GM19372 (cell line): ENCODE measurements around the gene ITIH6.
"Not testable (repeated sequence)": the region's sequence is repeated elsewhere in the genome, so short reads cannot be mapped to it uniquely, and the experiment has no call there.

ENCODE experiments used
- ATAC-seq: cut with Tn5 transposase; IDR thresholded peaks from one replicate; pipeline ENCODE4 v1.9.1; 2021; ENCODE audit warnings: mild to moderate bottlenecking, low read depth, moderate library complexity; ENCODE audit not compliant: unreplicated experiment

ITIH6 gene

GRCh38 chrX:54798137-54798536 is at the start of gene ITIH6:
Gene ITIH6 (minus strand): TSS chrX:54798255. CDS start chrX:54798210, 45 bp downstream.
- ATAC-seq, result no peak

DNA sequence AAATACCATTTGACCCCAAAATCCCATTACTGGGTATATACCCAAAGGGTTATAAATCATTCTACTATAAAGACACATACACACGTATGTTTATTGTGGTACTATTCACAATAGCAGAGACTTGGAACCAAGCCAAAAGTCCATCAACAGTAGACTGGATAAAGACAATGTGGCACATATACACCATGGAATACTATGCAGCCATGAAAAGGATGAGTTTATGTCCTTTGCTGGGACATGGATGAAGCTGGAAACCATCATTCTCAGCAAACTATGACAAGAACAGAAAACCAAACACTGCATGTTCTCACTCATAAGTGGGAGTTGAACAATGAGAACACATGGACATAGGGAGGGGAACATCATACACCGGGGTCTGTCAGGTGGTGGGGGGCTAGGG is 49.6 kb upstream of the ITIH6 start:
- not testable (repeated sequence) for ATAC-seq

GRCh38 chrX:54843050-54843449 is 45.0 kb upstream of the ITIH6 start:
- no peak for ATAC-seq

DNA sequence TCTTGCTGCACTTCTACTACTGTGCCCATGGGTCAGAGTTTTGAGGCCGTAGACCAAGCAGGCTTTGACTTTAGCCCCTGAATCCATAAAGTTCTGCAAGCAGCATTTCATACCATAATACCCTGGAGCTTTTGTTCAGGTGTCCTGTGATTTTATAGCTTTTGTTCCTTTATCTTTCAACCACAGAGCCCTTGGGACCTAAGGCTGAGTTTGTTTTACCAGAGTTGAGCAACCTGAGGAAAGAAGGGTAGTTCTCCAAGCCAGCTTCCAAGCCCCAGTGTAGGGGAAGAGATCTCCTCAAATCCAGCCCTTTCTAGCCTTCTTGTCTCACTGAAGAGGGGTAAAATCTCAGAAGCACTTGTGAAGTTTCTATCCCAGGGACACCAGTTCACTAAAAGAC is 44.6 kb upstream of the ITIH6 start:
- ATAC-seq, result no peak

DNA sequence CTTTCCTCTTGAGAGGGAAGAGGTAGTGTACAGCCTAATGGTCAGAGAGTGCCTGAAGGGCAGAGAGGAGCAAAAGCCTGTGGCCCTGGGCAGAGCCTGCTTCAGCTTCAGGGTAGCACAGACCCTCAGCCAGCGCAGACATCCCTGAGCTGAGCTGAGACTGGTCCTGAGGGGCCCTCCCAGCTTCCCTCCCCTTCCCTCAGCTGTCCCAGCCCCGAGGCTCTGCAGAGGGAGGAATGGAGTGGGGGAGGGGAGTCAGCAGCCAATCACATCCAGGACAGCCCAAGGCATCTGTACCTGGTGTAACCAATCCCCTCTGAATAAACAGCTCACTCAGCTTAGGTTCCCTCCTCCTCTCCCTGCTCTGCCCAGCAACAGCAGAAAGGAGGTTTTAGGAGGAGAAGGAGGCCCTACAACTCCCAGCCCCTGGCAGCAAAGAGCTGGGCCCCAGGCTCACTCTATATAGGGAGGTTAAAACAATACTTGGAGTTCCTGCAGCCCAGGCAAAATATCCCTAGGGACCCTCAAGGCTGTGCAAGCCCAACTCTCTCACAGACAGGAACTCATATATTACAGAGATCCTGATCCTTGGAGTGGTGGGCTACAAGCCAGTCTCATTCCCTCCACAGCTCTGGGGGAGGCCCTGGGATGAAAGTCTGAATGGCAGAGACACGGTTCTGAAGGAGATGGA is 43.3 kb upstream of the ITIH6 start:
- not testable (repeated sequence) for ATAC-seq

DNA sequence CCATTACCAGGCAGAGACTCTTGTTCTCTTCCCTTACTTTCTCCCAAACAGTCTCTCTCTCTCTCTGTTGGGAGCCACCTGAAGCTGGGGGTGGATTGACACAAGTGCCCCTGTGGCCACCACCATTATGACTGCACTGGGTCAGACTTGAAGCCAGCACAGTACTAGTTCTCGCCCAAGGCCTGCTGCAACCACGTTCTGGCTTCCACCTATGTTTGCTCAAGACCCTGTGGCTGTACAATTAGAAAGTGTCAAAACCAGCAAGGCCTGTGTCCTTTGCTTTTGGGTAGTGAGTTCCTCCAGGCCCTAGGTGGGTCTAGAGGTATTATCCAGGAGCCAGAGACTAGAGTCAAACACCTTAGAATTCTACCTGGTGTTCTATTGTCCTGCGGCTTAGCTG is 40.5 kb upstream of the ITIH6 start:
- ATAC-seq, result no peak

- ATAC-seq, result no peak
Observed at GRCh38 chrX:54826598-54826997, 28.5 kb upstream of the ITIH6 start.

DNA sequence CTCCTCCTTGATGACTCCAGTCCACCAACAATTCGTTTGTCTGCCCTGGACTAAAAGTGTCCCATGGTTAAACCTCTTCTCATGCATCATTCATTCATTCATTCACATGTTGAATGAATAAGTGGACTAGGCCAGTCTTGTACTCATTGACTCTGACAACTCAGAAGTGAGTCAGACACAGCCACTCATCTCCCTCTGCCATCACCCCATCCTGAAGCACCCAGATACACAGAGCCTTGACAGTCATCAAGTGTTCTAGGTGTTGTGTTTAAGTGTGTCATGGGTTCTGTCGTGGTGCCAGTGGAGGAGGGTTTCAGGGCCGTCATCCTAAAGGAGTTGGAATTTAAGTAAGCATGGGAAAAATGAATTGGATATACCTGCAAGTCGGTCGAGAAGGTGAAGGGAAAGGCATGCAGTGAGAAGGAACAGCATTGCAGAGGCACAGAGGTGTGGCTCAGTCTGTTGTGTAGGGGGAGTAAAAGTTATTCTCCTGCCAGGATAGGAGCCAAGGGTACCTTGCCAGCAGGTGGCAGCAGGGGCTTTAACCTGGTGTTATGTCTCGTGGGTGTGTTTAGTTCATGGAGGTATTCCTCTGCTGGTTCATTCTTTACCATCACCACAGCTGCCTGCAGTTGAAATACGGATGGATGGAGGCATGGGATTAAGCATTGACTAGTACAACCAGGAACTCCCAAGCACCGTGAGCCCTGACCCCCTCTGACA is 27.8 kb upstream of the ITIH6 start:
- no peak for ATAC-seq

GRCh38 chrX:54824722-54825121 is 26.7 kb upstream of the ITIH6 start:
- no peak for ATAC-seq

DNA sequence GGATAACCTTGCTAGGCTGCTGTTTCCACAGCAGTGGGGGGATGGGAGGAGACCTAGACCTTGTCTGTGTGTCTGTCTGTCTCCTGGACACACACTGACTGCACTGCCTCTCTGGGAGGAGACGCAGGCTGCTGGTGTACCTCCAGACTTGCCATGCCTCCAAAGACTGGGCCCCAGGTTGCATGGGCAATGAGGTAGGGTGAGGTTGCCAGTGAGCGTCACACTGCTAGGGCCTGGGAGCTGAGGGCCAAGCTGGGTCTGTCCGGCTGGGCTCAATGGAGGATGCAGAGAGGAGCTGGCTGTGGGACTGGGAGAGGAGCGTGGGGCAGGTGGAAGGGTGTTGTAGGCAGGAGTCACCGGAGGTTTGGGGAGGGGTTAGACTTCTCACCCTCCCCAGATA is 26.1 kb upstream of the ITIH6 start:
- no peak for ATAC-seq

- ATAC-seq, result no peak
Observed at GRCh38 chrX:54821310-54821709, 23.3 kb upstream of the ITIH6 start.

GRCh38 chrX:54820737-54821136 is 22.7 kb upstream of the ITIH6 start:
- no peak for ATAC-seq

- no peak for ATAC-seq
Observed at GRCh38 chrX:54819201-54819600, 21.1 kb upstream of the ITIH6 start.

GRCh38 chrX:54818221-54818620 is 20.2 kb upstream of the ITIH6 start:
- ATAC-seq, result no peak

GRCh38 chrX:54817220-54817820 is 19.3 kb upstream of the ITIH6 start:
- ATAC-seq, result no peak

DNA sequence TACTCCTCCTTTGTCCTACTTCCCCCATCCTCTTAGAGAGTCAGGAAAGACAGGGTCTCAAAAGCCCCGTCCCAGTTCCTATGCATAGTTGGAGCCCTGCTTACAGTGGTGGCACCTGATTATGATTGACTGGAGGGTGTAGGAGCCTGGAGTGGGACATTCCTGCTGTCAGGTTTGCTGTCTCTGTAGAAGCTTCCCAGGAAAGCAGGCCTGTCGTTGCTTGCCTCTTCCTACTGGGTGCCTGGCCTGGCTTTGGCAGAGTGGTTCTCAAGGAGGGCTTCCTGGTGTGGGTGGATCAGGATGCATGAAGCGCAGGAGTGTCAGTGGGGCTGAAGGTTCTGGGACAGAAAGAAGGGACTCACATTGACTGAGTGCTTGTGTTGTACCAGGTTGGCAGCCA is 14.3 kb upstream of the ITIH6 start:
- no peak for ATAC-seq

- ATAC-seq, result no peak
Observed at GRCh38 chrX:54811301-54811885, 13.3 kb upstream of the ITIH6 start.

- no peak for ATAC-seq
Observed at GRCh38 chrX:54810532-54810931, 12.5 kb upstream of the ITIH6 start.

- ATAC-seq, result peak; percentile 85
Observed at GRCh38 chrX:54808605-54809483, 10.8 kb upstream of the ITIH6 start.

DNA sequence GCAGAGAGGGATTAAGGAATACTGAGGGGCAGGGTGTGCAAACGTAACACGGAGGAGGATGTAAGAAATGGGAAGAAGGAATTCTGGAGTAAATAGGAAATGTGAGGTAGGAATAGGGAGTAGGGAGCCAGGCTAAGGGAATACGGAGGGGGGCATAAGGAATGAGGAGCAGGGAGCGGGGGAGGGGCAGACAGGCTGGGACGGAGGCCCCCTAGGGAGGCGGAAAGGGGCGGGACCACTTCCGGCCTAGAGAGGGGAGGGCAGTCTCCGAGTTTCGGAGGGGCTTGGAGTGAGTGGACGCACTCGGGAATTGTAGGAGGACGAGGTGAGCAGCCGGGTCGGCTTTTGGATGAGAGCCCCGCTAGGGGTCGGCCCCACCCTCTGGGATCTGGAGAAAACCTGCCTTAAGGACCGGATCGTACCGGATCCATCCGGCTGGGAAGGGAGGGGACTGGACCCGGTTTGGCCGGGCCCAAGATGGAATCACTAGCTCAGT is 10.1 kb upstream of the ITIH6 start:
- ATAC-seq, result peak; percentile 29
